H9 (cell line): ENCODE measurements around the gene DEPDC5. TPM values are rescaled to one million over a fixed set of nuclear protein-coding genes. Genes with fewer than 3 reads are reported as not detected.

Source experiments
- DNase-seq: peaks from one replicate; pipeline ENCODE4 v3.0.0-alpha.2; 2017
- H2AFZ ChIP-seq: one replicate; pipeline ENCODE4 v1.6.1; 2013; ENCODE audit warnings: mild to moderate bottlenecking, low read length, control low read depth, moderate library complexity
- H2AK5ac ChIP-seq: 2 replicates; pipeline ENCODE4 v1.6.1; 2013; ENCODE audit warnings: low read length, control low read depth, mixed read lengths; ENCODE audit not compliant: insufficient read length
- H2BK120ac ChIP-seq: one replicate; pipeline ENCODE4 v1.6.1; 2013; ENCODE audit warnings: low read depth, mild to moderate bottlenecking, low read length, control low read depth, inconsistent platforms; ENCODE audit not compliant: poor library complexity, severe bottlenecking
- H2BK12ac ChIP-seq: 2 replicates; pipeline ENCODE4 v1.6.1; 2013; ENCODE audit warnings: low read length, control low read depth, mixed read lengths, low read depth; ENCODE audit not compliant: insufficient read length
- H2BK15ac ChIP-seq: 2 replicates; pipeline ENCODE4 v1.6.1; 2013; ENCODE audit warnings: low read depth, low read length, control low read depth
- H2BK20ac ChIP-seq: one replicate; pipeline ENCODE4 v1.6.1; 2013; ENCODE audit warnings: low read depth, mild to moderate bottlenecking, low read length, control low read depth, inconsistent platforms; ENCODE audit not compliant: poor library complexity, severe bottlenecking
- H2BK5ac ChIP-seq: 2 replicates; pipeline ENCODE4 v1.6.1; 2013; ENCODE audit warnings: low read length, control low read depth, mixed read lengths; ENCODE audit not compliant: insufficient read length
- H3K14ac ChIP-seq: 2 replicates; pipeline ENCODE4 v1.6.1; 2013; ENCODE audit warnings: low read length, control low read depth; ENCODE audit not compliant: insufficient read depth
- H3K18ac ChIP-seq: 2 replicates; pipeline ENCODE4 v1.6.1; 2013; ENCODE audit warnings: low read depth, mild to moderate bottlenecking, mixed read lengths, low read length, control low read depth; ENCODE audit not compliant: insufficient read length
- H3K23ac ChIP-seq: 2 replicates; pipeline ENCODE4 v1.6.1; 2013; ENCODE audit warnings: low read length, control low read depth, mixed read lengths, low read depth; ENCODE audit not compliant: insufficient read length
- H3K23me2 ChIP-seq: 2 replicates; pipeline ENCODE4 v1.6.1; 2013; ENCODE audit warnings: low read depth, mild to moderate bottlenecking, mixed read lengths, low read length, control low read depth; ENCODE audit not compliant: insufficient read length, poor library complexity, severe bottlenecking
- H3K27ac ChIP-seq: 2 replicates; pipeline ENCODE4 v1.5.1; 2013; ENCODE audit warnings: low read length, control low read depth, mixed read lengths, low read depth; ENCODE audit not compliant: insufficient read length
- H3K27me3 ChIP-seq: 2 replicates; pipeline ENCODE4 v1.6.1; 2013; ENCODE audit warnings: low read length, control low read depth, inconsistent platforms; ENCODE audit not compliant: insufficient read depth
- H3K4ac ChIP-seq: 2 replicates; pipeline ENCODE4 v1.6.1; 2013; ENCODE audit warnings: low read depth, mild to moderate bottlenecking, control low read depth, inconsistent platforms, low read length, moderate library complexity
- H3K4me1 ChIP-seq: 2 replicates; pipeline ENCODE4 v1.6.1; 2013; ENCODE audit warnings: low read length, control low read depth, inconsistent platforms; ENCODE audit not compliant: insufficient read depth
- H3K4me2 ChIP-seq: 2 replicates; pipeline ENCODE4 v1.6.1; 2013; ENCODE audit warnings: low read length, control low read depth, mixed read lengths; ENCODE audit not compliant: insufficient read length, insufficient read depth
- H3K56ac ChIP-seq: 2 replicates; pipeline ENCODE4 v1.6.1; 2013; ENCODE audit warnings: low read depth, mild to moderate bottlenecking, mixed read lengths, low read length, control low read depth; ENCODE audit not compliant: insufficient read length
- H3K79me1 ChIP-seq: 2 replicates; pipeline ENCODE4 v1.6.1; 2013; ENCODE audit warnings: low read depth, mild to moderate bottlenecking, moderate library complexity, low read length, control low read depth, inconsistent platforms; ENCODE audit not compliant: insufficient read depth, poor library complexity, severe bottlenecking
- H3K79me2 ChIP-seq: 2 replicates; pipeline ENCODE4 v1.6.1; 2013; ENCODE audit warnings: low read length, control low read depth, inconsistent platforms; ENCODE audit not compliant: insufficient read depth
- H3K9ac ChIP-seq: 2 replicates; pipeline ENCODE4 v1.6.1; 2013; ENCODE audit warnings: low read length, control low read depth, mixed read lengths; ENCODE audit not compliant: insufficient read length; ENCODE audit errors: extremely low read depth
- H3K9me3 ChIP-seq: one replicate; pipeline ENCODE4 v1.6.1; 2013; ENCODE audit warnings: low read depth, low read length, inconsistent platforms; ENCODE audit not compliant: control insufficient read depth
- H3T11ph ChIP-seq: one replicate; pipeline ENCODE4 v1.6.1; 2013; ENCODE audit warnings: mild to moderate bottlenecking, low read length, control low read depth, inconsistent platforms
- H4K20me1 ChIP-seq: one replicate; pipeline ENCODE4 v1.6.1; 2013; ENCODE audit not compliant: control insufficient read depth, insufficient read length, insufficient read depth
- H4K5ac ChIP-seq: 2 replicates; pipeline ENCODE4 v1.6.1; 2013; ENCODE audit warnings: low read depth, mild to moderate bottlenecking, mixed read lengths, low read length, control low read depth; ENCODE audit not compliant: insufficient read length
- H4K8ac ChIP-seq: replicated peaks from 2 replicates; pipeline ENCODE4 v1.6.1; 2013; ENCODE audit warnings: low read length, control low read depth, mixed read lengths, low read depth; ENCODE audit not compliant: insufficient read length
- H4K91ac ChIP-seq: 2 replicates; pipeline ENCODE4 v1.6.1; 2013; ENCODE audit warnings: low read depth, mild to moderate bottlenecking, moderate library complexity, mixed read lengths, low read length, control low read depth; ENCODE audit not compliant: insufficient read length
- H3K27ac Mint-ChIP-seq, 3 experiments: 2 replicates in 2 of 3; 3 replicates in 1 of 3; pipeline ENCODE4 v1.8.0; 2020 to 2021; ENCODE audit warnings: mixed read lengths in 3 of 3, mild to moderate bottlenecking in 1 of 3, moderate library complexity in 1 of 3
- H3K27me3 Mint-ChIP-seq: 2 replicates; pipeline ENCODE4 v1.8.0; 2021; ENCODE audit warnings: low read depth, mild to moderate bottlenecking, moderate library complexity, mixed read lengths
- H3K36me3 Mint-ChIP-seq, 3 experiments: 2 replicates in 2 of 3; 3 replicates in 1 of 3; pipeline ENCODE4 v1.8.0; 2020 to 2021; ENCODE audit warnings: low read depth in 3 of 3, mixed read lengths in 3 of 3; ENCODE audit not compliant: insufficient read depth in 1 of 3
- H3K4me1 Mint-ChIP-seq, 2 experiments: 2 replicates each; pipeline ENCODE4 v1.8.0; 2020; ENCODE audit warnings: mixed read lengths in 2 of 2
- H3K4me3 Mint-ChIP-seq, 2 experiments: 2 replicates in 1 of 2; 3 replicates in 1 of 2; pipeline ENCODE4 v1.8.0; 2020 to 2021; ENCODE audit warnings: mild to moderate bottlenecking in 2 of 2, mixed read lengths in 2 of 2, moderate library complexity in 1 of 2
- H3K9me3 Mint-ChIP-seq, 2 experiments: 2 replicates in 1 of 2; 3 replicates in 1 of 2; pipeline ENCODE4 v1.8.0; 2020; ENCODE audit warnings: mild to moderate bottlenecking in 2 of 2, mixed read lengths in 2 of 2, moderate library complexity in 1 of 2
- WGBS: extraction: QIAGEN DNeasy Blood & Tissue Kit; methylation state at CpG from one replicate; pipeline ENCODE4 v1.1.7; 2013; ENCODE audit warnings: missing lambda C conversion rate, low lambda C conversion rate, mixed read lengths; ENCODE audit not compliant: insufficient read length; ENCODE audit errors: extremely low coverage; 5-methylcytosine and 5-hydroxymethylcytosine counted together
- total RNA-seq: library from RNA; stranded (reverse); gene quantifications from 2 replicates; pipeline ENCODE4 v1.2.1, GENCODE V29; 2021
- TF ChIP-seq, protein P1 (sequence below): fragments of 200-600 bp; sonication (generic); conservative IDR thresholded peaks from 3 replicates; pipeline ENCODE4 v1.8.0; 2021; ENCODE audit warnings: antibody characterized with exemption, mild to moderate bottlenecking

The DEPDC5 gene
- total RNA-seq, 1 experiment from 2014 or later, result 29.2 TPM

DNA sequence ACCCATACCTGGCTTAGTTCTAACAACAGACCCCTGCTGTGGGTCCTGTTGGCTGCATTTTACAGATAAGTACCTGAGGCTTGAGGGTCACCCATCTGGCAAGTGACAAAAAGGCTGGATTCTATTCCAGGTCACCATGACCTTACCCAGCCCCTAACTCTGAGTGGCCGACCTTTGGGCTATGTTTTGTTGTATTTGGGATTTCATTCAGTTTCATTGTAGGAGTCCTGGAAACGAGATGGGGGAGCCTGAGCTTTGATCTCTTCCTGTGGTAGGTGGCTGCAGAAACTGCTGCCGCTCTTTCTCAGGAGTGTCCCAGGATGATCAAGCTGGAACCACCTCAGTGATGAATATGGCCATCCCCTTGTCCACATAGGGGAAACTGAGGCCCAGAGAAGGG is 165.9 kb downstream of the DEPDC5 start:
- no peak overlapping the region for H2AFZ ChIP-seq
- H2BK15ac ChIP-seq, result no peak overlapping the region
- no peaks in the 10 kb centered on the region for H3K27me3 ChIP-seq
- no peaks in the 10 kb centered on the region; the same call in 1 of the 2 replicates for H3K4me1 ChIP-seq
- H4K20me1 ChIP-seq, result no peaks in the 10 kb centered on the region
- no peak overlapping the region for H3K14ac ChIP-seq
- H2BK5ac ChIP-seq, result no peak overlapping the region
- no peaks in the 10 kb centered on the region for H3K23me2 ChIP-seq
- no peaks in the 10 kb centered on the region for H3K79me1 ChIP-seq
- H3K27ac ChIP-seq, result no peak overlapping the region
- Mint-ChIP-seq H3K9me3 (no peaks in the 10 kb centered on the region), H3K27ac (no peak overlapping the region), H3K36me3 (no peaks in the 10 kb centered on the region; a peak in 1 of 7 replicates), H3K4me3 (no peak overlapping the region), H3K4me1 (peaks cover 0 to 5% of the 10 kb centered on the region in 2 experiments; a peak in 1 of 4 replicates), H3K27me3 (peaks cover 1% of the 10 kb centered on the region)
- DNase-seq, result no peak
- H2BK20ac ChIP-seq, result no peak overlapping the region
- H3K56ac ChIP-seq, result no peak overlapping the region
- no peak overlapping the region for H3K4ac ChIP-seq
- no peak overlapping the region for H3K18ac ChIP-seq
- no peak overlapping the region for H4K8ac ChIP-seq
- H2BK120ac ChIP-seq, result no peak overlapping the region
- H3K9me3 ChIP-seq, result no peaks in the 10 kb centered on the region
- no peak overlapping the region for H3K4me2 ChIP-seq
- no peak overlapping the region for H3K23ac ChIP-seq
- H4K5ac ChIP-seq, result no peak overlapping the region
- TF ChIP-seq, protein P1, sequence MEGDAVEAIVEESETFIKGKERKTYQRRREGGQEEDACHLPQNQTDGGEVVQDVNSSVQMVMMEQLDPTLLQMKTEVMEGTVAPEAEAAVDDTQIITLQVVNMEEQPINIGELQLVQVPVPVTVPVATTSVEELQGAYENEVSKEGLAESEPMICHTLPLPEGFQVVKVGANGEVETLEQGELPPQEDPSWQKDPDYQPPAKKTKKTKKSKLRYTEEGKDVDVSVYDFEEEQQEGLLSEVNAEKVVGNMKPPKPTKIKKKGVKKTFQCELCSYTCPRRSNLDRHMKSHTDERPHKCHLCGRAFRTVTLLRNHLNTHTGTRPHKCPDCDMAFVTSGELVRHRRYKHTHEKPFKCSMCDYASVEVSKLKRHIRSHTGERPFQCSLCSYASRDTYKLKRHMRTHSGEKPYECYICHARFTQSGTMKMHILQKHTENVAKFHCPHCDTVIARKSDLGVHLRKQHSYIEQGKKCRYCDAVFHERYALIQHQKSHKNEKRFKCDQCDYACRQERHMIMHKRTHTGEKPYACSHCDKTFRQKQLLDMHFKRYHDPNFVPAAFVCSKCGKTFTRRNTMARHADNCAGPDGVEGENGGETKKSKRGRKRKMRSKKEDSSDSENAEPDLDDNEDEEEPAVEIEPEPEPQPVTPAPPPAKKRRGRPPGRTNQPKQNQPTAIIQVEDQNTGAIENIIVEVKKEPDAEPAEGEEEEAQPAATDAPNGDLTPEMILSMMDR, result no peak
- WGBS, result no CpG with 5 or more reads among the region's 3 CpGs
- H3K9ac ChIP-seq, result no peak overlapping the region
- no peak overlapping the region for H2AK5ac ChIP-seq
- no peak overlapping the region for H3T11ph ChIP-seq
- no peaks in the 10 kb centered on the region for H3K79me2 ChIP-seq
- no peak overlapping the region for H2BK12ac ChIP-seq
- no peak overlapping the region for H4K91ac ChIP-seq
